Activated CD8-positive, alpha-beta T cell treated with anti-CD3 and anti-CD28 coated beads for 36 hours (primary cell): Measurements from ENCODE around the gene GYPC. TPM values are rescaled to one million over a fixed set of nuclear protein-coding genes. Genes with fewer than 3 reads are reported as not detected.
"Not testable (repeated sequence)": the region's sequence is repeated elsewhere in the genome, so short reads cannot be mapped to it uniquely, and the experiment has no call there.

ENCODE experiments used
- ATAC-seq: fragments of 200-7000 bp; cut with Tn5 transposase; one replicate; pipeline ENCODE4 v1.10.0; 2021; ENCODE audit warnings: mild to moderate bottlenecking, moderate library complexity
- CTCF ChIA-PET: fragments of 350-600 bp; sonication (Branson Sonifier 250); formaldehyde crosslinking; loops from one replicate; lab custom pipeline; 2021; ENCODE audit warnings: antibody characterized with exemption; lab: Charles Lee
- POLR2A ChIA-PET: fragments of 350-600 bp; sonication (Branson Sonifier 250); formaldehyde crosslinking; loops from one replicate; lab custom pipeline; 2021; ENCODE audit warnings: antibody characterized with exemption; lab: Charles Lee
- DNase-seq: peaks from one replicate; pipeline ENCODE4 v3.0.0-alpha.2; 2020
- H3K27ac Mint-ChIP-seq: one replicate; pipeline ENCODE4 v1.8.0; 2021; ENCODE audit warnings: mild to moderate bottlenecking, mixed read lengths
- H3K27me3 Mint-ChIP-seq: one replicate; pipeline ENCODE4 v1.8.0; 2021; ENCODE audit warnings: mixed read lengths
- H3K36me3 Mint-ChIP-seq: one replicate; pipeline ENCODE4 v1.8.0; 2021; ENCODE audit warnings: low read depth, mixed read lengths
- H3K4me1 Mint-ChIP-seq: one replicate; pipeline ENCODE4 v1.8.0; 2021; ENCODE audit warnings: low read depth, mixed read lengths
- H3K4me3 Mint-ChIP-seq: one replicate; pipeline ENCODE4 v1.8.0; 2021; ENCODE audit warnings: mild to moderate bottlenecking, moderate library complexity, mixed read lengths
- H3K9me3 Mint-ChIP-seq: one replicate; pipeline ENCODE4 v1.8.0; 2021; ENCODE audit warnings: mixed read lengths
- intact Hi-C: fragments of 100-400 bp; cut with micrococcal nuclease; formaldehyde crosslinking; loops from one replicate; pipeline ENCODE4 v1.10.0; 2022
- total RNA-seq, 2 experiments: library from RNA; stranded (reverse); gene quantifications; one replicate each; pipeline ENCODE4 v1.2.3, GENCODE V29; 2021
- TF ChIP-seq, protein P1 (sequence below): fragments of 200-600 bp; IDR thresholded peaks from one replicate; pipeline ENCODE4 v1.8.0; 2022; ENCODE audit warnings: antibody characterized with exemption, mild to moderate bottlenecking

GYPC gene
- total RNA-seq, 2 experiments from 2014 or later: 172 to 173 TPM

DNA sequence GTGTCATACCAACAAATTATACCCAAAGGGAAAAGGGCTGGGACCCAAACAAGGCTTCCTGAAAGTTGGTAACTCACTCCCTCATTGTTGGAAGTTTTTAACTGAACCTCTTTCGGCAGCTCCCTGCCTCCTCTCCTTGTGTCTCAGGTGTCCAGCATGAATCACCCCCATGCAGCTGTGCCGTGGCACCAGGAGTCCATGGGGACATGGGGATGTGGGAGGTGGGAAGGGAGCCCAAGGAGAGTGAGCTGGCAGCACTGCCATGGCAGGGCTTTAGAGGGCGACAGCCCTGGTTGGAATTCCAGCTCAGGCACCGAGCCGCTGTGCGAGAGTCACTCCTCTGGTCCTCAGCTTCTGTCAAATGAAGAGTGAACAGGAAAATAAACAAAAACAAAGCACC lies 12.5 kb upstream of the GYPC start:
- ChIA-PET POLR2A (interaction anchor here (1.3 kb wide), 1 partner anchor 13 kb away, joined by 4 read pairs; the partner anchor contains the start of gene GYPC), CTCF (interaction anchor here (1.1 to 1.8 kb wide), 2 partner anchors 10 to 133 kb away, joined by 4 to 5 read pairs; no protein-coding TSS in a partner anchor)
- ATAC-seq (no peak), DNase-seq (no peak)
- Mint-ChIP-seq H3K4me1 (peaks cover 4% of the 10 kb centered on the region), H3K4me3 (no peak overlapping the region), H3K9me3 (no peaks in the 10 kb centered on the region), H3K27me3 (no peaks in the 10 kb centered on the region), H3K36me3 (no peaks in the 10 kb centered on the region), H3K27ac (no peak overlapping the region)
- intact Hi-C loops: no loop called here
- TF ChIP-seq, protein P1, sequence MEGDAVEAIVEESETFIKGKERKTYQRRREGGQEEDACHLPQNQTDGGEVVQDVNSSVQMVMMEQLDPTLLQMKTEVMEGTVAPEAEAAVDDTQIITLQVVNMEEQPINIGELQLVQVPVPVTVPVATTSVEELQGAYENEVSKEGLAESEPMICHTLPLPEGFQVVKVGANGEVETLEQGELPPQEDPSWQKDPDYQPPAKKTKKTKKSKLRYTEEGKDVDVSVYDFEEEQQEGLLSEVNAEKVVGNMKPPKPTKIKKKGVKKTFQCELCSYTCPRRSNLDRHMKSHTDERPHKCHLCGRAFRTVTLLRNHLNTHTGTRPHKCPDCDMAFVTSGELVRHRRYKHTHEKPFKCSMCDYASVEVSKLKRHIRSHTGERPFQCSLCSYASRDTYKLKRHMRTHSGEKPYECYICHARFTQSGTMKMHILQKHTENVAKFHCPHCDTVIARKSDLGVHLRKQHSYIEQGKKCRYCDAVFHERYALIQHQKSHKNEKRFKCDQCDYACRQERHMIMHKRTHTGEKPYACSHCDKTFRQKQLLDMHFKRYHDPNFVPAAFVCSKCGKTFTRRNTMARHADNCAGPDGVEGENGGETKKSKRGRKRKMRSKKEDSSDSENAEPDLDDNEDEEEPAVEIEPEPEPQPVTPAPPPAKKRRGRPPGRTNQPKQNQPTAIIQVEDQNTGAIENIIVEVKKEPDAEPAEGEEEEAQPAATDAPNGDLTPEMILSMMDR: no peak

DNA sequence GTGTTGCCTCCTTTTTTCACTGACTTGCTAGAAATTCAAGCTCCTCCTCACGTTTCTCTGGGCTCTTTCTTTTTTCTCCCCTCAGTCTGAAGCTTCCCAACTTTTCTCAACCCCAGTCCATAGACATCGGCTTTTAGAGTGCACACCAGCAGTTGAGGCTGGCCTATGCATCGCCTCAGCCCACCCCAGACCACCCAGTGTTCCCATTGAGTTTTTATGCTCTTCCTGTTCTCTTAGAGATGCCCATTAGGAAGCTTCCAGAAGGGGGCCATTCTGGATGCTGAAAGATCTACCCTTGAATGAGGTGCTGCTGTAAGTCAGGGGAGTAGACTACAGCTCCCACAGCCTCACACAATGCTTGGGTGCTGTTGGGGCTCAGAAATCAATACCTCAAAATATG lies 12.0 kb upstream of the GYPC start:
- ChIA-PET POLR2A (interaction anchor here (1.3 kb wide), 1 partner anchor 12 kb away, joined by 4 read pairs; the partner anchor contains the start of gene GYPC), CTCF (interaction anchor here (0.8 to 1.8 kb wide), 3 partner anchors 9 to 133 kb away, joined by 3 to 5 read pairs (median 4); no protein-coding TSS in a partner anchor)
- Mint-ChIP-seq H3K9me3 (no peaks in the 10 kb centered on the region), H3K4me3 (no peak overlapping the region), H3K27me3 (no peaks in the 10 kb centered on the region), H3K4me1 (peaks cover 4% of the 10 kb centered on the region), H3K27ac (no peak overlapping the region), H3K36me3 (no peaks in the 10 kb centered on the region)
- TF ChIP-seq, protein P1: no peak
- DNase-seq: no peak
- intact Hi-C loops: no loop called here
- ATAC-seq: no peak

DNA sequence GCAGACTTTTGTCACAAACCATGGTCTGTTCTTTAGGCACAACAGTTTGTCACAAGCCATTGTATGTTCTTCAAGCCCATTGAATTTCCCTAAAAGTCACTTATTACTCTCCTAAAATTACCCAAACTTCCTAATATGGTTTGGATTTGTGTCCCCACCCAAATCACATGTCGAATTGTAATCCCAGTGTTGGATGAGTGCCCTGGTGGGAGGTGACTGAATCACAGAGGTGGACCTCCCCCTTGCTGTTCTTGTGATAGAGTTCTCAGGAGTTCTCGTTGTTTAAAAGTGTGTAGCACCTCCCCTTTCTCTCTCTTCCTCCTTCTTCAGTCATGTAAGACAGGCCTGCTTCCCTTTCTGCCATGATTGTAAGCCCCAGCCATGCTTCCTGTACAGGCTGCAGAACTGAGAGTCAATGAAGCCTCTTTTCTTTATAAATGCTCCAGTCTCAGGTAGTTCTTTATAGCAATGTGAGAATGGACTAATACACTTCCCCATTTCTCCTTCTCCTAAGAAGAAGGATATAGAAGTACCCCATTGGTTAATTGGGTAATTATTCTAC lies 11.2 kb upstream of the GYPC start:
- no peak for DNase-seq
- TF ChIP-seq, protein P1: no peak

DNA sequence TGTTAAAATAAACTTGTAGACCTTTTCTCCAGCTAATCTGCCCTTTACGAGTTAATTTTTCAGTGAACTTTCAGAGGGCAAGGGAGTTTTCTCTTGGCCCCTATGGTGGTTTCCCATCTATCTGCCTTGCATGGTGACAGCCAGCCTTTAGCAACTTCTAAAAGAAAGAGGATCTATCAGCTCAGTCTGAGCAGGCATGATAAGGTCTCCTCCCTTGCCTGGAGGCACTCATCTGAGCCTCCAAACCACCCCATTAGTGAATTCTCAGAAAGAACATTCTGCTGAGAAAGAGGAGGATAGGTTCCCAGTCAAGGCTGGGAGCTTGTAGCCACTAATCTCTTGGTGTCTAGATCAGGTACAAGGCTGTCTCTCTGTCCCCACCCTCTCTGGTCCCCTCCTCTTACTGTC lies 10.7 kb upstream of the GYPC start:
- no peak for DNase-seq
- intact Hi-C loops: no loop called here
- Mint-ChIP-seq H3K27ac (no peak overlapping the region), H3K9me3 (no peaks in the 10 kb centered on the region), H3K4me1 (peaks cover 4% of the 10 kb centered on the region), H3K36me3 (no peaks in the 10 kb centered on the region), H3K4me3 (no peak overlapping the region), H3K27me3 (no peaks in the 10 kb centered on the region)
- ChIA-PET POLR2A (no interaction called here), CTCF (interaction anchor here (0.7 kb wide), 1 partner anchor 10 kb away, joined by 3 read pairs; no protein-coding TSS in a partner anchor)
- TF ChIP-seq, protein P1: no peak
- peak; percentile 47 for ATAC-seq

More for the DNA sequence above, 11.2 kb upstream of the GYPC start:
- POLR2A ChIA-PET: no interaction called here
- H3K27ac Mint-ChIP-seq: no peak overlapping the region
- H3K4me3 Mint-ChIP-seq: no peak overlapping the region
- no peaks in the 10 kb centered on the region for H3K27me3 Mint-ChIP-seq
- H3K36me3 Mint-ChIP-seq: no peaks in the 10 kb centered on the region
- H3K4me1 Mint-ChIP-seq: peaks cover 4% of the 10 kb centered on the region
- intact Hi-C loops: no loop called here
- peak; percentile 47 for ATAC-seq
- no peaks in the 10 kb centered on the region for H3K9me3 Mint-ChIP-seq
- CTCF ChIA-PET: interaction anchor here (0.7 to 1.8 kb wide), 3 partner anchors 10 to 132 kb away, joined by 3 to 4 read pairs (median 3); no protein-coding TSS in a partner anchor

DNA sequence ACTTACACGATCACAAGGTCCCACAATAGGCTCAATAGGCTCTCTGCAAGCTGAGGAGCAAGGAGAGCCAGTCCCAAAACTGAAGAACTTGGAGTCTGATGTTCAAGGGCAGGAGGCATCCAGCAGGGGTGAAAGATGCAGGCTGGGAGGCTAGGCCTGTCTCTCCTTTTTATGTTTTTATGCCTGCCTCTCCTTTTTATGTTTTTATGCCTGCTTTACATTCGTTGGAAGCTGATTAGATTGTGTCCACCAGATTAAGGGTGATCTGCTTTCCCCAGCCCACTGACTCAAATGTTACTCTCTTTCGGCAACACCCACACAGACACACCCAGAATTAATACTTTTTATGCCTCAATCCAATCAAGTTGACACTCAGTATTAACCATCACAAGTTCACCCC lies 9.9 kb upstream of the GYPC start:
- H3K9me3 Mint-ChIP-seq: peaks cover 3% of the 10 kb centered on the region
- H3K4me3 Mint-ChIP-seq: no peak overlapping the region
- intact Hi-C loops: no loop called here
- no peaks in the 10 kb centered on the region for H3K27me3 Mint-ChIP-seq
- ATAC-seq (no peak), DNase-seq (no peak)
- no peak overlapping the region for H3K27ac Mint-ChIP-seq
- CTCF ChIA-PET: no interaction called here
- H3K36me3 Mint-ChIP-seq: no peaks in the 10 kb centered on the region
- POLR2A ChIA-PET: no interaction called here
- TF ChIP-seq, protein P1: no peak
- peaks cover 4% of the 10 kb centered on the region for H3K4me1 Mint-ChIP-seq

DNA sequence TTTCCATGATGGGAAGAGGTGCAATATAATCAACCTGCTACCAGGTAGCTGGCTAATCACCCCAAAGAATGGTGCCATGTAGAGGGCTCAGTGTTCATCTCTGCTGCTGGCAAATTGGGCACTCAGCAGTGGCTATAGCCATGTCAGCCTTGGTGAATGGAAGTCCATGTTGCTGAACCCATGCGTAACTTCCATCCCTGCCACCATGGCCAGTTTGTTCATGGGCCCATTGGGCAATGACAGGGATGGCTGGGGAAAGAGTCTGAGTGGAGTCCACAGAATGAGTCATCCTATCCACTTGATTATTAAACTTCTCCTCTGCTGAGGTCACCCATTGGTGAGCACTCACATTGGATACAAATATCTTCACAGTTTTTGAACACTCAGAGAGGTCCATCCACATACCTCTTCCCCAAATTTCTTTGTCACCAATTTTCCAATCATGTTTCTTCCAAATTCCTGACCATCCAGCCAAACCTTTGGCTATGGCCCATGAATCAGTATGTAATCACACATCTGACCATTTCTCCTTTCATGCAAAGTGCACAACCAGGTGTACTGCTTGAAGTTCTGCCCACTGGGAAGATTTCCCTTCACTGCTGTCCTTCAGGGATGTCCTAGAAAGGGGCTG lies 8.1 kb upstream of the GYPC start:
- POLR2A ChIA-PET, H3K9me3 Mint-ChIP-seq, H3K27me3 Mint-ChIP-seq, H3K27ac Mint-ChIP-seq, H3K36me3 Mint-ChIP-seq, H3K4me3 Mint-ChIP-seq, CTCF ChIA-PET, H3K4me1 Mint-ChIP-seq, DNase-seq, intact Hi-C loops, ATAC-seq: not testable (repeated sequence)

DNA sequence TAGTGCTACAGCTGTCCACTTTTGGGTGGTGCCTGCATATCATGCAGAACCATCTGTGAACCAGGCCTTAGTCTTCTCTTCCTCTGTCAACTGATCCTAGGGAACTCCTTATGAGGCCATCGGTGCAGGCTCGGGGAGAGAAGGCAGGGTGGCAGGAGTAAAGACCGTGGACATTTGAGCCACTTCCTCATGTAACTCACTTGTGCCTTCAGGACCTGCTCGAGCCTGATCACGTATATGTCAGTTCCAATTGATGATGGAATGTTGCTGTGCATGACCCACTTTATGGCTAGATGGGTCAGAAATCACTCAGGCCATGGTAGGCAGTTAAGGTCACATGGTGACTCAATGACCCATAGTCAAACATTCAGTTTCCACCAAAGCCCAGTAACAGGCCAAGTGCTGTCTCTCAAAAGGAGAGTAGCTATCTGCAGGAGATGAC lies 7.6 kb upstream of the GYPC start:
- POLR2A ChIA-PET, H3K4me1 Mint-ChIP-seq, H3K4me3 Mint-ChIP-seq, H3K9me3 Mint-ChIP-seq, intact Hi-C loops, H3K36me3 Mint-ChIP-seq, DNase-seq, ATAC-seq, CTCF ChIA-PET, H3K27ac Mint-ChIP-seq, H3K27me3 Mint-ChIP-seq: not testable (repeated sequence)
